Measurements from ENCODE around the gene MDN1.

DNA sequence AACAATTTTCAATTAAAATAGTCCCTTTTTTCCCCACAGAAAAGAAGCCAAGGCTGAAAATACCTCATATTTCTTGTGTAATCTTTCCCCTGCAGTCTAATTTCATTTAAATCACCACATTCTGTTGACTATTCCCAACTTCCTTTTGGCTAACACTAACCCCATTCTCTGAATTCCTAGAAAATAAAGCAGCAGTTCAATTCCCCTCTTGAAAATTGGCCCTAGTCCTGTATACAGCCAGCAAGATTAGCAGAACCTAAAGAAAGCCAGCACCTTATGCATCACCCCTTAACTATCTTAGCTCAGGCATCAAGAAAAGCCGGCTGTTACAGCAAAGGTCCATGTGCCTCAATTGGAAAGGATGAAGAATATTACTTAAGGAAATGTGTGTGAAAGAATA, 69.7 kb downstream of the MDN1 start:
- TF ChIP-seq, protein P1, sequence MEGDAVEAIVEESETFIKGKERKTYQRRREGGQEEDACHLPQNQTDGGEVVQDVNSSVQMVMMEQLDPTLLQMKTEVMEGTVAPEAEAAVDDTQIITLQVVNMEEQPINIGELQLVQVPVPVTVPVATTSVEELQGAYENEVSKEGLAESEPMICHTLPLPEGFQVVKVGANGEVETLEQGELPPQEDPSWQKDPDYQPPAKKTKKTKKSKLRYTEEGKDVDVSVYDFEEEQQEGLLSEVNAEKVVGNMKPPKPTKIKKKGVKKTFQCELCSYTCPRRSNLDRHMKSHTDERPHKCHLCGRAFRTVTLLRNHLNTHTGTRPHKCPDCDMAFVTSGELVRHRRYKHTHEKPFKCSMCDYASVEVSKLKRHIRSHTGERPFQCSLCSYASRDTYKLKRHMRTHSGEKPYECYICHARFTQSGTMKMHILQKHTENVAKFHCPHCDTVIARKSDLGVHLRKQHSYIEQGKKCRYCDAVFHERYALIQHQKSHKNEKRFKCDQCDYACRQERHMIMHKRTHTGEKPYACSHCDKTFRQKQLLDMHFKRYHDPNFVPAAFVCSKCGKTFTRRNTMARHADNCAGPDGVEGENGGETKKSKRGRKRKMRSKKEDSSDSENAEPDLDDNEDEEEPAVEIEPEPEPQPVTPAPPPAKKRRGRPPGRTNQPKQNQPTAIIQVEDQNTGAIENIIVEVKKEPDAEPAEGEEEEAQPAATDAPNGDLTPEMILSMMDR (IDR thresholded peaks at IDR 0.05), result no peak
- no peak for TF ChIP-seq POLR2A (IDR thresholded peaks at IDR 0.05)
